ENCODE results near the gene BAG3.
A peak's percentile ranks its signal among the peaks of the same experiment; 100 is the strongest.
"Not testable (repeated sequence)": the region's sequence is repeated elsewhere in the genome, so short reads cannot be mapped to it uniquely, and the experiment has no call there.

BAG3 gene

GRCh38 chr10:119640875-119641526 lies 10.2 kb upstream of the BAG3 start:
- DNase-seq, result no peak

- DNase-seq, result no peak
These were observed 8.5 kb upstream of the BAG3 start for GRCh38 chr10:119642556-119643111.

DNA sequence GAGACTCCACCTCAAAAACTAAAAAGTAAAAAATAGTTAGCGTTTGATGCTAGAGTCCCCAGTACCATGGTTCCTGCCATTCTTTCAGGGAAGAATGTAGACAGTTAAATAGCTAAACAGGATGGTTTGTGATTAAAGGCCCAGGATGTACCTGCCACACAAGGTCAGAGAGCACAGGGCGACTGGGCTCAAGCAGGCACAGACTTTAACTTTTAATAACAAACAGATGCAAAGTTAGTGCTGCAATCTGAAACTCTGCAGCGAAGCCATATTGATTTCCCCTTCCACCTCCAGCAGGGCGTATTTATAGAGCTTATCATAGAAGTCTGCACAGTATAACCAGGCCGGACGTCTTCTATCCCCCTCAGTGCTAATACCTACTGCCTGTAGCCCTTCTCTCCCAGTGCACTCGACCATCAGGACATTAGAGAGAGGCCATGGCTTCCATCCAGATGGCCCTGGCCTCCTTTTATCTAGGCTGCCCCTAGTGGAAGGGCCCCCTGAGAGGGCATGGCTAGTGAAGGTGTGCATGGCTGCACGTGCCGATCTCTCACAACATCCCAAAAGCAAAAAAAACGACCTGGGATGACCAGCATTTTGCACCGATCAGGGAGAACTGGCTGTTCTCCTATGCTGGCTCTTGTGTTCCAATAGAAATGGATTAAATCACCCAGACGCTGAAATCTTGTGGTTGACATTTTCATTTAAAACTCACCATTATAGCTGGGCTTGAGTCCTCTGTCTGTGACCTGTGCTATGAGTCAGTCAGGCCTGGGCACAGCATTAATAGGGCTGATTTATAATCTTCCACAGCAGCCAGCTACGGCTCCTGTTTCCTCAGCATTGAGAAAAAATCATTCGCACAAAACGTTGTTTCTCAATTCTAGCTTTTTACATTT lies 7.6 kb upstream of the BAG3 start:
- no peak for DNase-seq

- DNase-seq, result no peak
These were observed 6.9 kb upstream of the BAG3 start for GRCh38 chr10:119644205-119644814.

GRCh38 chr10:119644994-119645393 lies 6.2 kb upstream of the BAG3 start:
- no peak for DNase-seq

DNA sequence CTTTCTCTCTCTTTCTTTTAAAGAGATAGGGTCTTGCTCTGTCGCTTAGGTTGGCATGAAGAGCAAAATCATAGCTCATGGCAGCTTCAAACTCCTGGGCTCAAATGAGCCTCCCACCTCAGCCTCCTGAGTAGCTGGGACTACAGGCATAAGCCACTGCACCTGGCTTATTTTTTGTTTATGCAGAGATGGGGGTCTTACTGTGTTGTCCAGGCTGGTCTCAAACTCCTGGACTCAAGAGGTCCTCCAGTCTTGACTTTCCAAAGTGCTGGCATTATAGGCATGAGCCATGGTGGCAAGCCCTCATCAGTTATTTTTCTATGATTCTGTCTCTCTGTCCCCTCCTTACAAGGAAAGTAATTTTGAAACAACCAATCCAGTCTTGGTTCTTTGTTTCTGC lies 1.1 kb upstream of the BAG3 start:
- no peak for DNase-seq

DNA sequence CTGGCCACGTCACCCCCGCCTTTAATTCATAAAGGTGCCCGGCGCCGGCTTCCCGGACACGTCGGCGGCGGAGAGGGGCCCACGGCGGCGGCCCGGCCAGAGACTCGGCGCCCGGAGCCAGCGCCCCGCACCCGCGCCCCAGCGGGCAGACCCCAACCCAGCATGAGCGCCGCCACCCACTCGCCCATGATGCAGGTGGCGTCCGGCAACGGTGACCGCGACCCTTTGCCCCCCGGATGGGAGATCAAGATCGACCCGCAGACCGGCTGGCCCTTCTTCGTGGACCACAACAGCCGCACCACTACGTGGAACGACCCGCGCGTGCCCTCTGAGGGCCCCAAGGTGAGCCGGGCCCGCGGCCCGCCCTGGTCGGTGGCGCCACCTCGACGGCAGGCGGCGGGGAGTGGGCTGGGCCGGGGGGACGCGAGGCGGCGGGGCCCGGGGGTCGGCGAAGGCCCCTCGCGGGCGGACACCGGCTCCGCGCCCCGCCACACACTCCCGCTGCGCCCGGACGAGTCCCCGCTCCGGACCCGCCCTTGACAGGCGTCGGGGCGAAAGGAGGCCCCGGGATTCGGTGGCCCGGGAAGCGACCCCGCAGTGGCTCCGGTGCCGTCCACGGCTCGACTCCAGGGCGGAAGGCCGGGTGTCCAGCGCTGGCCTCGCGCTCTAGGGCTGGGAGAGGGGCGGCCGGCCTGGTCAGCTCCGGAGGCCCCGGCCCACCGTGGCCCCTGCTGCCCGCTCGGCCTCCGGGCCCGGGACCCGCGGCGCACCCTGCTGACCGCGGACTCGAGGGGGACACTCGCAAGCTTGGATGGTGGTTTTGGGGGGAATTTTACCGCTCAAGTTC lies 557 bp downstream of the BAG3 start:
- DNase-seq, result peak; percentile 35

GRCh38 chr10:119652361-119652730 lies 1.2 kb downstream of the BAG3 start:
- DNase-seq, result peak; percentile 52

DNA sequence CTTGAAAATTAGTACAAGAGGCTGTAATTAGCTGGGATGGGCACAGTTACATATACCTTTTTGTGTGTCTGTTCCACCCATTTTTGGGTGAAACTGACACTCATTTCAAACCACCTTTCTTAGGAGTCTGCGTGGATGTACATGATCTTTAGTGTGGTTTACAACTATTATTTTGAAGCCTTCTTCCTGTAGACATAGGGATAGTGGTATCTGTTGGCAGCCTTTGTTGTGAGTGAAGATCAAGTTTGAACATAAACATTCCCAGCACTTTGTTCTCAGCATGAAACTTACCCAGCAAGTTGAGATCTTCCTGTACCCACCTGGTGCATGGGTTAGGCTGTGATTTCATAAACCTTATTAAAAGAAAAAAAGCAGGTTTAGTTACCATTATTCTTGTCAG lies 2.0 kb downstream of the BAG3 start:
- DNase-seq, result no peak

- no peak for DNase-seq
These were observed 2.7 kb downstream of the BAG3 start for GRCh38 chr10:119653916-119654315.

- no peak for DNase-seq
These were observed 3.4 kb downstream of the BAG3 start for GRCh38 chr10:119654540-119654939.

- peak; percentile 21 for DNase-seq
These were observed 4.4 kb downstream of the BAG3 start for GRCh38 chr10:119655566-119656001.

DNA sequence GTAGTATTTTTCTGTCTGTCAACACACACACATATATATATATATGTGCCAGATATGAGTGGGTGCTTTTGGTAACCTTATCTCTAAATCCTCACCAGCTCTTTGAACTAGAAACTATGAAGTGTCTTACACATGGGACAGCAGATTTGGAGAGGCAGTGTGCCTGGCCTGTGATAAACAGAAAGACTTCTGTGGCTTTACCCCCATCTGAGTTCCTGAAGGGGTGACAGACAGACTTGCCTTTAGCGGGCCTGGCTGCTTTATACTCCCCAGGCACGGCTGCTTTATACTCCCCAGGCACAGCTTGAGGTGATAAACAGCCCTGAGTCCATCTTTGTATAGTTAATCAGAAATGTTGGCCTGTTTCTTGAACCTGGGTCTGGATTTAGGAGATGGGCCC lies 5.6 kb downstream of the BAG3 start:
- DNase-seq, result no peak

DNA sequence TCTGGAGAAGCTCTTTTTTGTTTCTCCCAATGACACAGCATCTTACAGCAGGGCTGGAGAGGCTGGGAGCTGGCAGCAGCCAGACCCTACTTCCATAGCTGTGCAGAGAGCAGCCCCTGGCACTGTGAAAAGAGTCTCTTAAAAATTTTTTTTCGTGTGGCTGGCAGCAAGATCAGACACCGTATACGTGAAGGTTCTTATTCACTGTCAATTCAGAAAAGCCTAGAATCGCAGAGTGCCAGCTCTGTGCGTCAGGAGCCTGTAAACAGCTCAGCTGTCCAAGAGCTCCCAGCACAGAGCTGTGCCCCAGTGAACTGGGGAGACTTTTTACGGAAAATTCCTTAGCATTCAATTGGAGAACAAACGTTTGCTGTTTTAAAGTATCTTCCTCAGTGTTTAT lies 6.5 kb downstream of the BAG3 start:
- DNase-seq, result no peak

DNA sequence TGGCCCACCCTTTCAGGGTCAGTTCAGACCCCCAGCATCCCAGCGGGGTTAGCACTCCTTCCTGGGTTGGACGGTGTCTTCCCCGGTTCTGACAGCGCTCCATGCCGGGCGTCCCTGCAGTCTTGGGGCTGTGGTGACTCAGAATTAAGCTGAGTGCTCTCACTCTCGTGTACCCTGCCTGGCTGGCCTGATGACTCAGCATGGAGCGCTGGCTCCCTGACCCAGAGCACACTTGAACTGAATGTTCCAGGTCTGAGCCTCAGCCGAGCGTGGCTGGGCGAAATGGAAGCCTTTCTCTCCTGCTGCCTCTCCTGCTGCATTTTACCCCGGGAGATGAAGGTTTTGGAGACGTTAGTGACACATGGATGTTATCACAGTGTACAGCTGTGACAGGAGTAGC lies 7.1 kb downstream of the BAG3 start:
- peak; percentile 80 for DNase-seq

- no peak for DNase-seq
These were observed 8.8 kb downstream of the BAG3 start for GRCh38 chr10:119659951-119660350.

DNA sequence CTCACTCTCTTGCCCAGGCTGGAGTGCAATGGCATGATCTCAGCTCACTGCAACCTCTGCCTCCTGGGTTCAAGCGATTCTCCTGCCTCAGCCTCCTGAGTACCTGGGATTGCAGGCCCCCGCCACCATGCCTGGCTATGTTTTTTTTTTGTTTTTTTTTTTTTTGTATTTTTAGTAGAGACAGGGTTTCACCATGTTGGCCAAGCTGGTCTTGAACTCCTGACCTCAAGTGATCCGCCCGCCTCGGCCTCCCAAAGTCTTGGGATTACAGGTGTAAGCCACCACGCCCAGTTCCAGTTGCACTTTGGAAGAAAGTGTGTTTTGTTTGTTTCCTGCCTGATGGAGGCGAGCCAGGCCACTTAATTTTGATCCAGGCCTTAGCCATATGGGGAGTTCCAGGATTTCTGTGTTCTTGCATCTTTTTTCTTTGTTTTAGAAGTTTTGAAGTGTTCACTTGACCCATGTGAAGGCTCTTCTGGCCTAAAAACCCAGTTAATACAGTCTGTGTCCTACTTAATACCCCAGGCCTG lies 11.0 kb downstream of the BAG3 start:
- DNase-seq, result not testable (repeated sequence)

- DNase-seq, result no peak
These were observed 12.9 kb downstream of the BAG3 start for GRCh38 chr10:119663866-119664698.

DNA sequence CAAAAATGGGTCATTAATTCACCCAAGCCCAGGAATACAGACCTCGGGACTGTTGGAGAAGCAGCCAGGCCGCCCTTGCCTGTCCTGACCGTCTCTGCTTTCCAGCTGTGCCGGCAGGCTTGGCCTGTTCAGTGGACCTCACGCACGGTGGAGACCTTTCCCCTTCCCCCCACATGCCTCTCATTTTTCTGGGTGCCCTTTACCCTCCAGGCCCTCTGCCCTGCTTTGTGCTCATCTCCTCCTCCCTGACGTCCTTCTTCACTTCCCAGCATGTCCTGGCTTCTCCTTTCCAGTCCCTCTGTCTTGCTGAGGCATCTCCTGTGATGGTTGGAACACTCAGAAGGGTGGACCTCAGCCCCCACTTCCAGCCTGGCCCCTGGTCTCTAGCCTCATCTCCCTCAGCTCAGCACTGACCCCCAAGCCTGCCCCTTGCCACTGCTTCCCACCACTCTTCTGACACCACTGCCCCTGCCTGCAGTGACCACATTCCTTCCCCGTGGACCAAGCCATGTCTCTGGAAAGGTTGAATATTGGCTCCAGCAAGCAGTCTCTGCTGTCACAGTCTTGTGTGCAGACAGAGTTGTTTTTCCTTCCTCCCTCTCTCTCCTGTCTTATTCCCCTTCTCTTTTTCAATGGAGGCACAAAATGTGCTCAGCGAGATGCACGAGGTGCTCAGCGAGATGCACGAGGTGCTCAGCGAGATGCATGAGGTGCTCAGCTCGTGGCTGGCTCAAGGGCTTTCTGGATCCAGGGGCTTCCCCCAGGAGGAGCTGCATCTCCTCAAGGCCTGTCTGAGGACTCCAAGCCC lies 14.9 kb downstream of the BAG3 start:
- no peak for DNase-seq

- no peak for DNase-seq
These were observed 15.5 kb downstream of the BAG3 start for GRCh38 chr10:119666709-119667004.
